T-helper 22 cell (primary cell): ENCODE data around the gene CCM2.

Experiments used
- DNase-seq: peaks from one replicate; pipeline ENCODE4 v3.0.0-alpha.2; 2020; ENCODE audit warnings: low read depth

Gene CCM2

GRCh38 chr7:44969049-44969700 lies 30.8 kb upstream of the CCM2 start:
- DNase-seq = no peak

GRCh38 chr7:44969701-44970522 lies 30.1 kb upstream of the CCM2 start:
- no peak for DNase-seq

DNA sequence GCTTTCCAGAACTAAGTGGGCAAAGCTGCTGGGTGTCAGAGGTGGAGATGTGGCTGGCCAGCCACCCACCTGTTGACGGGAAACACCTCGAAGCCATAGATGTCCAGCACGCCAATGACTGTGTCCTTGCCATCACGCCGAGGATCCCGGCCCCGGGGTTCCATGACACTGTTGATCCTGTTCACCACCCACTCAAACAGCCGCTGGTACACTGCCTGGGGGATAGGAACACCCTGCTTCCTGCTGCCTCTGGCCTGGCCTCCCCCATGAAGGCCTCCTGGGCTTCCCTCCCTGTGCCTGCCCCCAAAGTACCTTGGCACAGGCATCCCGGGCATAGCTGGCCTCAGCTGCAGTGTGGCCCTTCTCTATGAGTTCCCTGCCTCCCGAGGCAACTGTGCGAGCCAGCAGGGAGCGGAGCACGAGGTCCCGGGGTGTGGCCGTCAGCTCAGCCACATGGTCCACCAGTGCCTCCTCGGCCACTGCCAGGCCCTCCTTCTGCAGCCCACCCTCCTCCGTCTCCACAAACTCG lies 29.4 kb upstream of the CCM2 start:
- no peak for DNase-seq

GRCh38 chr7:44971188-44971901 lies 28.7 kb upstream of the CCM2 start:
- no peak for DNase-seq

GRCh38 chr7:44971902-44972441 lies 28.0 kb upstream of the CCM2 start:
- no peak for DNase-seq

- no peak for DNase-seq
These were observed 27.4 kb upstream of the CCM2 start for GRCh38 chr7:44972562-44972961.

GRCh38 chr7:44973610-44974401 lies 26.2 kb upstream of the CCM2 start:
- DNase-seq = peak; percentile 29

- no peak for DNase-seq
These were observed 25.5 kb upstream of the CCM2 start for GRCh38 chr7:44974549-44974948.

DNA sequence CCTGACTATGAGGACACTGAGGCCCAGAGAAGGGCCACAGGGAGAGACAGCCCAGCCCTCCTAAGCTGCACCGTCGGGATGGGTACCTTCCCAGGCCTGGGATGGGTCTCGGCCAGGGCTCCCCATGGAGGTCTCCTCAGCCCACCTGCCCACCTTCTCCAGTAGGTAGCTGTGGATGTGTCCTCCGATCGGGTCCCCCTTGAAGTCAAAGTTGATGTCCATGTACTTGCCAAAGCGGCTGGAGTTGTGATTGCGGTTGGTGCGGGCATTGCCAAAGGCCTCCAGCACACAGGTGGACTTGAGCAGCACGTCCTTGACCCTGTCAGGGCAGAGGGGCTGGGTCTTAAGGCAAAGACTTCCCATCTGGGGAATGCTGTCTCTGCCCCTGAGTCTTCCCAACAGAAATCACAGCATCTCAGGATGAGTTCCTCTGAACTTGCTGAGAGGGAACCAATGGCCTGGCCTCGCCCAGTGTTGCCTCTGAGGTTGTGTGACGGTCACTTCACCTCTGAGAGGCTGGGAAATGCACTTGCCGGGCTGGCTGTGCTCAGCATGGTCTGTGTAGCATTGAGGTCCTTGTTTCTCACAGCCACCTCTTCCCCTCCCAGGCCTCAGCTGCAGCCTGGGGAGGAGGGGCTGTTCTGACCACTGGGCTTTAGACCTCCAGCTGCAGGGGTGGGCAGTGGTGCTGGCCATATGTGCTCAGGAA lies 24.5 kb upstream of the CCM2 start:
- no peak for DNase-seq

DNA sequence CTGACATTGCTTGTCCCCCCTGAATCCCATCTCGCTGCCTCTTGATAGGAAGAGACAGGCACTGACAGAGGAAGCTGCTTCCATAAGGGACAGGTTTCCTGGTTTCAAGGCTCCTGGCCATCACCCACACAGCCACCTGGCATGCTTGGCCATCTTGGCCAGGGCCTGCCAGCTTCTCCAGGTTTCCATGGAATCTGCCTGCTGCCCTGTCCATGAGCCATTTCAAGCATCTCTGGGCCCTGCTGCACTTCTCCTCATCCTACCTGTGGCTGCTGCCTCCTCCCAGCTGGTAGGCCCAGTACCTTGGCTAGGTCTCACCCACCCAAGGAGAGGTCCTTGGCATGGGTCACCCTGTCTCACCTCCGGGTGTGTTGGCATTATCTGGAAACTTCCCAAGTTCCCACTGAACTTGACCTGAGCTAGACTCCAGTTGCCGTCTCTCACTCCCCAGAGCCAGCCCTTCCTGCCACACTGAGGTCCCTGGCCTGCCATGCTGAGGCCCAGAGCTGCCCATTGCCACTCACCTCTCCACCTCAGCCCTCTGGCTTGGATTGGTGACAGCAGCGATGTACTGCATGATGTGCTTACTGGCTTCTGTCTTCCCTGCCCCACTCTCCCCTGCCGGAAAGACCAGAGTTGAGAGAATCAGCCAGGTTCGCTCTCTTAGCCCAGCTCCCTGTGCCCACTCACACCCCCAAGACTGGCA lies 23.8 kb upstream of the CCM2 start:
- DNase-seq = no peak

DNA sequence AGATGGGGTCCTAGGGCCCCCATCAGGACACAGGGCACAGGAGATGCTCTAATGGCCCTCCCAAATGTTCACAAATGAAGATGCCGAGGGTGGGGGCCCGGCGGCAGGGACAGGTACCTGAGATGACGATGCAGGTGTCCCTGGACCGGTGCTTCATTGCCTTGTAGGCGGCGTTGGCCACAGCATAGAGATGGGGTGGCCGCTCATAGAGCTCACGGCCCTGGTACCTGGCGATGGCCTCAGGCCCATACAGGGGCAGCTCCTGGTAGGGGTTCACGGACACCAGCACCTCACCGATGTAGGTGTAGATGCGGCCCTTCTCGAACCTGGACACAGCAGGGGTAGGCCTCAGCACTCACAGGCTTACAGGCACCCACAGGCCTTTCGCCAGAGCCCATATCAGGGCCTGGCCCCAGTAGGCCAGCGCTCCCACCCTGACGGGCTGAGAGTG lies 23.2 kb upstream of the CCM2 start:
- DNase-seq = no peak

DNA sequence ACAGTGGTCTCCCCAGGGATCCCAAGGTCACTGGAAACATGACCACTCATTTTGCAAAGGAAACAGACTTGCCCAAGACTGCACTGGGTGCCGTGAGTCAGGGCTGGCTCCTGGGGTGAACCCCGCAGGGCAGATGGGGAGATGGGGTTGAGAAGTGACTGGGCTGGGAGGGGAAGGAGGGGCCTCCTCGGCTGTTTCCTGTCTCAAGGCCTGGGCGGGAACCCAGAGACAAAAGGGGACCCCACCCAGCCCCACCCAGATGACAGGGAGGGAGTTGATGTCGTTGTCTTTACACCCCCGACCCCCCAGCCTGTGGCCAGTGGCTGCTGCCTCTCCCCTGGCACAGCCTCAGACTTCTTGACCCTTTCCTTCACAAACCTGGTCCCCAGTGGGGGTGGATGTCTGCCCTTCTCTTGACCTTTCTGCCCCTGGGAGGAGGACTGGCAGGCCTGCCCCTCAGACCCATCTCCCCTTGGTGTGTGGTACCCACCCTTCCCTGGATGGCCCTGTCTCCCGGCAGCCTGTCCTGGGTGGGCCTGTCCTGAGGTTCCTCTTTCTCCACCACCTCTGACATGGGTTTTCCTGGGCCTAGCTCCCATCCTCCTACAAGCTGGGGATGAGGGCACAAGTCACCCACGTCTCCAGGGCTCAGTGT lies 22.6 kb upstream of the CCM2 start:
- DNase-seq = peak; percentile 67

GRCh38 chr7:44977959-44978335 lies 22.1 kb upstream of the CCM2 start:
- DNase-seq = no peak

DNA sequence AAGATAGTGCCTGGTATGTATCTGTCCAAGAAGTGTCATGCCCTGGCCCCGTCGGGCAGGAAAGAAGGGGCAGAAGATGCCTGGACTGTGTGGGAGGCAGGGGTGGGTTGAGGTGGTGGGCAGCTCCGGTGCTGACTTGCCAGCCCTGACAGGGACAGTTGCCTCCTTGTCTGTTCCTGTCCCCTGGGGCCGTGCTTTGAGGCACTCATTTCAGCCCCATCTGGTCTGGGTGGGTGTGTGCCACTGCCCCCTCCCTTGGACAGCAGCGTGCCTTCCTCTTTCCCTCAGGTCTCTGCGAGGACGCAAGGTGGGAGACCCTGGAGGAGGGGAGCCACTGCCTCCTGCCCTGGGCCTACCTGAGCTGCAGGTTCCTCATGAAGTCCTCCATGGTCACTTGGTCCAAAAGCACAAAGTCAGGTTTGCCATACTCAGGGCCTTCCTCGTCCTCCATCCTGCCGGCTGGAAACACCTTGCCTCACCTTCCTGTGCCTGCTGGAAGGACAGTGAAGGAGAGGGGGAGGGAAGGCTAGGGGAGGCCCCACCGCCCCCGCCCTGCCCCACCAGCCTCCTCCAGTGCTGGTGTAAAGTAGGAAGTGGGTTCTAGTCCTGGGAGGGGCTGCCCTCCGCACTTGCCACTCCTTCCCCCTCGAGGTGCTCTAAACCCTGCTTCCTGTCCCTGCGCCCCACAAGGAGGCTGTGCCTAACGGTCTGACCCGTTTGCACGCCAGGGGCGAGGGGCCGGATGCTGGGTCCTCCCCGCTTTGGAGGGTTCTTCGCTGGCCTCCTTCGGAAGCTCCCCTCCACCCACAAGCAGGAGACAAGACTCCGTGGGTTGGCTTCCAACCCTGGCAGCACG lies 21.3 kb upstream of the CCM2 start, which contains the start of gene MYO1G:
TSS of gene MYO1G (minus strand) at position 505 of the 856 bp plus-strand sequence. CDS start at position 451, 54 bp downstream.
- peak; percentile 90 for DNase-seq

GRCh38 chr7:44979481-44980392 lies 20.3 kb upstream of the CCM2 start:
- no peak for DNase-seq

DNA sequence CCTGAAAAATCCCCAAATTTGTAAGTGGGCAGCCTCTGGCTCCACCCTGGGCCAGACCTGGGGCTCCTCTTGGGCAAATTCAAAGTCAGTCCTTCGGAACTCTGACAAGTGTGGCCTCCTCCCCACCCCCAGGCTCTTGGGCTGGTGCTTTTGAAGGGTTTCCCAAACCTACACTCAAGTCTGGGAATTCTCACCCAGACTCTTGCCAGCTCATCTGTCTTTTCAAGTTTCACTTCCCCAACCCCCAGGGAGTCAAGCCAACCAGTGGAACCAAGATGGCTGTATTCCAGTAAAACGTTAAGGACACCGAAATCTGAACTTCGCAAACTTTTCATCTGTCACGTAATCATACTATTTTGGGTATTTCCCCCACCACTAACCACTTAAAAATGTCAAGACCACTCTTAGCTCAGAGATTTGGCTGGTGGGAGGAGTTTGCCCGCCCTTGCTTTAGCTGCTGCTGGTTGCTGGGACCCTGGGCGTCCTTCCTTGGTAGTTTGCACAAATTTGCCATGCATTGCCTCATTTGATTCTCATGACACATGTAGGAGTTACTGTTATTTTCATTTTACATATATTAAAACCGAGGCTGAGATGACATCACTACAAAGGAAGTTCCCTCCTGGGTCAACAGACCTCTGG lies 19.5 kb upstream of the CCM2 start:
- peak; percentile 83 for DNase-seq
